HCT116 (cell line): ENCODE data around the gene ANGPTL4. TPM values are rescaled to one million over a fixed set of nuclear protein-coding genes. Genes with fewer than 3 reads are reported as not detected.

Experiments used
- ATAC-seq: fragments of 200-7000 bp; cut with Tn5 transposase; 2 replicates; pipeline ENCODE4 v1.9.1; 2020; ENCODE audit warnings: mild to moderate bottlenecking, moderate library complexity
- BruUV-seq: library from RNA; stranded (reverse); fragments of 400-500 nt; replicated peaks from 2 replicates; lab custom pipeline; 2021; lab: Mats Ljungman, UMichigan
- CTCF ChIA-PET: fragments of 300-600 bp; sonication (Branson Sonifier 250); formaldehyde crosslinking; loops from one replicate; lab custom pipeline; 2021; ENCODE audit warnings: antibody characterized with exemption; lab: Charles Lee
- POLR2A ChIA-PET: fragments of 300-600, 350-600 bp; sonication (Branson Sonifier 250); formaldehyde crosslinking; loops from one replicate; lab custom pipeline; 2021; ENCODE audit warnings: antibody characterized with exemption; lab: Charles Lee
- RAD21 ChIA-PET, 2 experiments: fragments of 300-600 bp; sonication (Branson Sonifier 250); formaldehyde crosslinking; loops; one replicate each; lab custom pipeline; 2023; ENCODE audit warnings: low total read pairs in 2 of 2; ENCODE audit not compliant: uncharacterized antibody in 2 of 2, unreplicated experiment in 2 of 2, low non-redundant PET in 1 of 2; lab: Charles Lee
- DNase-seq: peaks from one replicate; pipeline ENCODE4 v3.0.0-alpha.2; 2010; ENCODE audit warnings: low read depth, low spot score
- H2AFZ ChIP-seq: fragments of 200-600 bp; shearing (Covaris generic), sonication (generic); 2 replicates; pipeline ENCODE4 v1.6.1; 2017; ENCODE audit warnings: low read depth, mixed run types, mixed read lengths, antibody characterized with exemption, low read length; ENCODE audit not compliant: poor library complexity, severe bottlenecking
- H3K27ac ChIP-seq: 2 replicates; pipeline ENCODE4 v1.5.1; 2012; ENCODE audit warnings: low read depth, low read length
- H3K27me3 ChIP-seq: fragments of 200-600 bp; sonication (generic); 2 replicates; pipeline ENCODE4 v1.6.1; 2016; ENCODE audit warnings: mixed run types, low read length, mixed read lengths; ENCODE audit not compliant: insufficient read depth
- H3K36me3 ChIP-seq, 2 experiments: fragments of 200-500 bp in 1 of 2; fragments of 200-600 bp in 1 of 2; sonication (Bioruptor generic) in 1 of 2; sonication (generic) in 1 of 2; 2 replicates each; pipeline versions ENCODE4 v1.5.1 to v1.6.1; 2014 to 2016; ENCODE audit warnings: low read length in 2 of 2, inconsistent platforms in 1 of 2, mixed read lengths in 1 of 2, mixed run types in 1 of 2; ENCODE audit not compliant: insufficient read depth in 2 of 2, control insufficient read depth in 1 of 2
- H3K4me1 ChIP-seq, 2 experiments: fragments of 200-600 bp in 1 of 2; sonication (generic) in 1 of 2; 2 replicates each; pipeline versions ENCODE4 v1.5.1 to v1.6.1; 2012 to 2017; ENCODE audit warnings: low read length in 2 of 2, inconsistent platforms in 1 of 2, mild to moderate bottlenecking in 1 of 2, mixed read lengths in 1 of 2, mixed run types in 1 of 2, moderate library complexity in 1 of 2; ENCODE audit not compliant: insufficient read depth in 2 of 2, control insufficient read depth in 1 of 2
- H3K4me2 ChIP-seq: fragments of 200-600 bp; sonication (generic); 2 replicates; pipeline ENCODE4 v1.6.1; 2017; ENCODE audit warnings: mixed run types, low read length, mixed read lengths
- H3K4me3 ChIP-seq, 2 experiments: fragments of 200-600 bp in 1 of 2; sonication (generic) in 1 of 2; replicated peaks in 1 of 2; 2 replicates each; pipeline ENCODE4 v1.5.1; 2011 to 2016; ENCODE audit warnings: low read length in 2 of 2, control low read depth in 1 of 2, low read depth in 1 of 2, mild to moderate bottlenecking in 1 of 2, mixed read lengths in 1 of 2, mixed run types in 1 of 2
- H3K79me2 ChIP-seq: fragments of 200-600 bp; sonication (generic); 2 replicates; pipeline ENCODE4 v1.6.1; 2017; ENCODE audit warnings: mild to moderate bottlenecking, mixed run types, low read length, moderate library complexity, mixed read lengths; ENCODE audit not compliant: insufficient read depth
- H3K9ac ChIP-seq: fragments of 200-600 bp; sonication (generic); 2 replicates; pipeline ENCODE4 v1.6.1; 2016; ENCODE audit warnings: low read length, mixed read lengths
- H3K9me2 ChIP-seq: fragments of 200-600 bp; sonication (generic), shearing (Covaris generic); 2 replicates; pipeline ENCODE4 v1.6.1; 2017; ENCODE audit warnings: mixed run types, mild to moderate bottlenecking, moderate library complexity; ENCODE audit not compliant: insufficient read depth
- H3K9me3 ChIP-seq, 2 experiments: fragments of 200-500 bp in 1 of 2; fragments of 200-600 bp in 1 of 2; sonication (Bioruptor generic) in 1 of 2; sonication (generic) in 1 of 2; 2 replicates each; pipeline ENCODE4 v1.6.1; 2014 to 2017; ENCODE audit warnings: low read length in 2 of 2, mixed read lengths in 2 of 2, inconsistent platforms in 1 of 2, low read depth in 1 of 2, mild to moderate bottlenecking in 1 of 2, mixed run types in 1 of 2, moderate library complexity in 1 of 2; ENCODE audit not compliant: control insufficient read depth in 1 of 2, insufficient read depth in 1 of 2
- H4K20me1 ChIP-seq: fragments of 200-600 bp; sonication (generic), shearing (Covaris generic); 2 replicates; pipeline ENCODE4 v1.6.1; 2017; ENCODE audit warnings: mixed run types, mild to moderate bottlenecking, moderate library complexity; ENCODE audit not compliant: insufficient read depth
- CEBPB ChIP-seq: IDR thresholded peaks from 2 replicates; pipeline ENCODE4 v1.6.1; 2012; ENCODE audit warnings: low read depth
- CTCF ChIP-seq, 3 experiments: fragments of 200-600 bp in 1 of 3; sonication (generic) in 1 of 3; IDR thresholded peaks in 2 of 3; conservative IDR thresholded peaks in 1 of 3; 2 replicates each; pipeline ENCODE4 v1.5.1; 2012 to 2017; ENCODE audit warnings: low read depth in 2 of 3, low read length in 2 of 3, antibody characterized with exemption in 1 of 3, borderline replicate concordance in 1 of 3, control low read depth in 1 of 3, mild to moderate bottlenecking in 1 of 3, mixed read lengths in 1 of 3, mixed run types in 1 of 3, moderate library complexity in 1 of 3; ENCODE audit not compliant: insufficient read depth in 1 of 3
- EGR1 ChIP-seq: IDR thresholded peaks from 2 replicates; pipeline ENCODE4 v1.6.1; 2012; ENCODE audit warnings: low read depth
- ELF1 ChIP-seq: IDR thresholded peaks from 2 replicates; pipeline ENCODE4 v1.6.1; 2012; ENCODE audit warnings: low read depth, borderline replicate concordance
- EZH2 ChIP-seq: fragments of 200-600 bp; sonication (generic); IDR thresholded peaks from 2 replicates; pipeline ENCODE4 v1.6.1; 2017; ENCODE audit warnings: antibody characterized with exemption, mixed run types
- JUND ChIP-seq: IDR thresholded peaks from 2 replicates; pipeline ENCODE4 v1.6.1; 2012
- POLR2AphosphoS5 ChIP-seq: IDR thresholded peaks from 2 replicates; pipeline ENCODE4 v1.6.1; 2011; ENCODE audit warnings: mild to moderate bottlenecking, low read depth, low read length, moderate library complexity
- RAD21 ChIP-seq: IDR thresholded peaks from 2 replicates; pipeline ENCODE4 v1.6.1; 2012; ENCODE audit warnings: low read depth, mild to moderate bottlenecking
- SP1 ChIP-seq: IDR thresholded peaks from 2 replicates; pipeline ENCODE4 v1.6.1; 2012; ENCODE audit warnings: low read depth
- SRF ChIP-seq: IDR thresholded peaks from 2 replicates; pipeline ENCODE4 v1.6.1; 2012; ENCODE audit warnings: low read depth
- ZFX ChIP-seq: fragments of 450-650 bp; IDR thresholded peaks from 2 replicates; pipeline ENCODE4 v1.6.1; 2017
- intact Hi-C: fragments of 100-400 bp; cut with micrococcal nuclease; formaldehyde crosslinking; loops from 2 replicates; pipeline ENCODE4 v1.10.0; 2022
- total RNA-seq: library from RNA; stranded (reverse); gene quantifications from one replicate; pipeline ENCODE4 v1.2.1, GENCODE V29; 2021; ENCODE audit not compliant: unreplicated experiment
- TF ChIP-seq, protein P1 (sequence below): IDR thresholded peaks from 2 replicates; pipeline ENCODE4 v1.6.1; 2011; ENCODE audit warnings: mild to moderate bottlenecking, low read length, moderate library complexity; ENCODE audit not compliant: insufficient replicate concordance; ENCODE audit errors: extremely low read depth

Gene ANGPTL4
- total RNA-seq, 1 experiment from 2014 or later, result 54.8 TPM

DNA sequence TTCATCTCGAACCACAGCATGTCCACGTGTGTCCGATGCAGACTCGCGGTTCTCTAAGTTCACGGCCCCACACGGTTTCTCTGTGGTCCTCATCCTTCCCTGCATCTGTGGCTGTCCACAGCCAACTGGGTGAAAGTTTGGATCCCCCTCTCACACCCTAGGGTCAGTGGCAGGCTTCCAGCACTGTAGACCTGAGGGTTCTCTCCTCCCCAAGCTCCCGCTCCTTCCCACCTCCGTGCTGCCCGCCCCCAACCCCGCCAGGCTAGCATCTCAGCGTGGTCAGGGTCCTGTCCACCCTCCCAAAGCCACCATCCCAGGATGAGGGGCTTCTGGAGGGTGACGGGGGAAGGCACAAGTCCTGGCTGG is 3.0 kb downstream of the ANGPTL4 start:
- no peaks in the 10 kb centered on the region for H3K9me3 ChIP-seq
- ChIA-PET RAD21 (interaction anchor here in 1 of 2 experiments (0.6 kb wide), 1 partner anchor 1642 kb away, joined by 4 read pairs; no protein-coding TSS in a partner anchor), POLR2A (interaction anchor here (1.7 to 2.1 kb wide), 2 partner anchors 10 to 23 kb away, joined by 6 to 8 read pairs; partner anchors contain the start of gene RAB11B), CTCF (no interaction called here)
- DNase-seq (no peak), ATAC-seq (no peak)
- H3K9ac ChIP-seq, result peak overlapping the region; percentile 20; the same call in 1 of the 2 replicates
- BruUV-seq, result no TSS peak
- H3K4me1 ChIP-seq, result peaks cover 34 to 58% of the 10 kb centered on the region in 2 experiments
- H3K4me3 ChIP-seq, result peak overlapping the region in 1 of 2 experiments; percentile 20; a peak in 2 of 4 replicates
- no peak overlapping the region; the same call in 1 of the 2 replicates for H3K27ac ChIP-seq
- no peaks in the 10 kb centered on the region for H3K27me3 ChIP-seq
- no peaks in the 10 kb centered on the region for H3K9me2 ChIP-seq
- no peak for TF ChIP-seq ELF1
- no peaks in the 10 kb centered on the region; a peak in 2 of 4 replicates for H3K36me3 ChIP-seq
- peak overlapping the region; percentile 68 for H3K4me2 ChIP-seq
- no peak overlapping the region for H2AFZ ChIP-seq
- intact Hi-C loops, result no loop called here
- no peaks in the 10 kb centered on the region for H4K20me1 ChIP-seq
- H3K79me2 ChIP-seq, result no peaks in the 10 kb centered on the region

- ATAC-seq, result peak; percentile 18
- ChIA-PET RAD21 (interaction anchor here in 1 of 2 experiments (0.6 kb wide), 1 partner anchor 1642 kb away, joined by 4 read pairs; no protein-coding TSS in a partner anchor), CTCF (no interaction called here)
- TF ChIP-seq EZH2 (no peak), SP1 (peak; percentile 41), RAD21 (no peak), EGR1 (no peak), SRF (no peak), POLR2AphosphoS5 (peak; percentile 42; the same call in 1 of the 2 replicates), ZFX (no peak), JUND (peak; percentile 23; the same call in 1 of the 2 replicates), CEBPB (no peak), CTCF (IDR thresholded peaks at IDR 0.05 in 2 of 3, conservative IDR thresholded peaks at IDR 0.05 in 1 of 3; ENCODE audit: borderline replicate concordance in 1 of 3, insufficient read depth in 1 of 3, low read depth in 2 of 3, low read length in 2 of 3) (no peak)
- TF ChIP-seq, protein P1, sequence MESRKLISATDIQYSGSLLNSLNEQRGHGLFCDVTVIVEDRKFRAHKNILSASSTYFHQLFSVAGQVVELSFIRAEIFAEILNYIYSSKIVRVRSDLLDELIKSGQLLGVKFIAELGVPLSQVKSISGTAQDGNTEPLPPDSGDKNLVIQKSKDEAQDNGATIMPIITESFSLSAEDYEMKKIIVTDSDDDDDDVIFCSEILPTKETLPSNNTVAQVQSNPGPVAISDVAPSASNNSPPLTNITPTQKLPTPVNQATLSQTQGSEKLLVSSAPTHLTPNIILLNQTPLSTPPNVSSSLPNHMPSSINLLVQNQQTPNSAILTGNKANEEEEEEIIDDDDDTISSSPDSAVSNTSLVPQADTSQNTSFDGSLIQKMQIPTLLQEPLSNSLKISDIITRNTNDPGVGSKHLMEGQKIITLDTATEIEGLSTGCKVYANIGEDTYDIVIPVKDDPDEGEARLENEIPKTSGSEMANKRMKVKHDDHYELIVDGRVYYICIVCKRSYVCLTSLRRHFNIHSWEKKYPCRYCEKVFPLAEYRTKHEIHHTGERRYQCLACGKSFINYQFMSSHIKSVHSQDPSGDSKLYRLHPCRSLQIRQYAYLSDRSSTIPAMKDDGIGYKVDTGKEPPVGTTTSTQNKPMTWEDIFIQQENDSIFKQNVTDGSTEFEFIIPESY, result no peak
These were observed 3.5 kb downstream of the ANGPTL4 start for GRCh38 chr19:8367327-8368001.

More at GRCh38 chr19:8367327-8368001, 3.5 kb downstream of the ANGPTL4 start:
- Histone ChIP-seq H3K4me1 (peaks cover 30 to 53% of the 10 kb centered on the region in 2 experiments), H2AFZ (no peak overlapping the region), H3K4me2 (peak overlapping the region; percentile 68), H3K4me3 (peak overlapping the region in 1 of 2 experiments; percentile 20; a peak in 2 of 4 replicates), H3K27ac (no peak overlapping the region; the same call in 1 of the 2 replicates), H3K9ac (peak overlapping the region; percentile 20; the same call in 1 of the 2 replicates), H4K20me1 (no peaks in the 10 kb centered on the region), H3K9me3 (no peaks in the 10 kb centered on the region), H3K36me3 (no peaks in the 10 kb centered on the region; a peak in 2 of 4 replicates), H3K79me2 (no peaks in the 10 kb centered on the region), H3K27me3 (no peaks in the 10 kb centered on the region), H3K9me2 (no peaks in the 10 kb centered on the region)
- intact Hi-C loops, result no loop called here
- DNase-seq, result no peak
- BruUV-seq, result no TSS peak
- POLR2A ChIA-PET, result interaction anchor here (1.0 to 2.1 kb wide), 3 partner anchors 9 to 146 kb away, joined by 3 to 8 read pairs (median 6); partner anchors contain the start of genes RAB11B and ZNF414
